IMR-90 (cell line): Measurements from ENCODE around the gene SMC4.

Experiments
- BHLHE40 ChIP-seq: fragments of 150-350 bp; IDR thresholded peaks from 2 replicates; pipeline ENCODE4 v1.6.1; 2016; ENCODE audit warnings: mild to moderate bottlenecking, low read depth, low read length
- CEBPB ChIP-seq: IDR thresholded peaks from 2 replicates; pipeline ENCODE4 v1.6.1; 2012; ENCODE audit warnings: low read depth, low read length, improper control_type of control experiment
- FOS ChIP-seq: fragments of 150-350 bp; IDR thresholded peaks from 2 replicates; pipeline ENCODE4 v1.6.1; 2016; ENCODE audit warnings: low read depth, low read length
- MAFK ChIP-seq: IDR thresholded peaks from 2 replicates; pipeline ENCODE4 v1.6.1; 2012; ENCODE audit warnings: low read depth, low read length, improper control_type of control experiment
- MAZ ChIP-seq: IDR thresholded peaks from 2 replicates; pipeline ENCODE4 v1.6.1; 2012; ENCODE audit warnings: low read depth, mild to moderate bottlenecking, low read length, improper control_type of control experiment, moderate library complexity, borderline replicate concordance
- MXI1 ChIP-seq: IDR thresholded peaks from 2 replicates; pipeline ENCODE4 v1.6.1; 2012; ENCODE audit warnings: low read depth, mild to moderate bottlenecking, low read length, moderate library complexity, borderline replicate concordance
- NFE2L2 ChIP-seq: fragments of 150-350 bp; IDR thresholded peaks from 2 replicates; pipeline ENCODE4 v1.6.1; 2016; ENCODE audit warnings: low read depth, mild to moderate bottlenecking, low read length
- POLR2A ChIP-seq: IDR thresholded peaks from 2 replicates; pipeline ENCODE4 v1.6.1; 2012; ENCODE audit warnings: mild to moderate bottlenecking, low read depth, low read length
- RCOR1 ChIP-seq: IDR thresholded peaks from 2 replicates; pipeline ENCODE4 v1.6.1; 2012; ENCODE audit warnings: mild to moderate bottlenecking, low read length, improper control_type of control experiment; ENCODE audit not compliant: insufficient replicate concordance
- RFX5 ChIP-seq: IDR thresholded peaks from 2 replicates; pipeline ENCODE4 v1.8.0; 2012; ENCODE audit warnings: low read depth, mild to moderate bottlenecking, low read length, moderate library complexity
- SMC3 ChIP-seq: fragments of 150-350 bp; IDR thresholded peaks from 2 replicates; pipeline ENCODE4 v1.6.1; 2016; ENCODE audit warnings: low read depth, mild to moderate bottlenecking, antibody characterized with exemption, low read length, moderate library complexity
- TF ChIP-seq, protein P1 (sequence below): conservative IDR thresholded peaks from 2 replicates; pipeline ENCODE4 v1.5.1; 2012; ENCODE audit warnings: mild to moderate bottlenecking, low read depth, low read length, improper control_type of control experiment
- TF ChIP-seq, protein P2 (sequence below): fragments of 150-350 bp; IDR thresholded peaks from 2 replicates; pipeline ENCODE4 v1.6.1; 2017; ENCODE audit warnings: mild to moderate bottlenecking, antibody characterized with exemption, low read length, low read depth

DNA sequence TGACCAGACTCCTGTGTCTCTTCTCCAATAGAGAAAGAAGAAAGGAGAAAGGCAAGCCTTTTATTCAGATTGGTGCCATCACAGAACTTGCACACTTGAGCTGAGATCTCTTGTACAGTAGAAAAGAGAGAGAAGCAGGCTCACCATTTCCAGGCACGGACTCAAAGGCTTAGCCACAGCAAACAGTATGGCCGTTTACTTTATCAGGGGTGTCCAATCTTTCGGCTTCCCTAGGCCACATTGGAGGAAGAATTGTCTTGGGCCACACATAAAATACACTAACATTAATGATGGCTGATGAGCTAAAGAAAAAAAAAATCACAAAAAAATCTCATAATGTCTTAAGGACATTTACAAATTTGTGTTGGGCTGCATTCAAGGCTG, 5.4 kb upstream of the SMC4 start:
- TF ChIP-seq, protein P1, sequence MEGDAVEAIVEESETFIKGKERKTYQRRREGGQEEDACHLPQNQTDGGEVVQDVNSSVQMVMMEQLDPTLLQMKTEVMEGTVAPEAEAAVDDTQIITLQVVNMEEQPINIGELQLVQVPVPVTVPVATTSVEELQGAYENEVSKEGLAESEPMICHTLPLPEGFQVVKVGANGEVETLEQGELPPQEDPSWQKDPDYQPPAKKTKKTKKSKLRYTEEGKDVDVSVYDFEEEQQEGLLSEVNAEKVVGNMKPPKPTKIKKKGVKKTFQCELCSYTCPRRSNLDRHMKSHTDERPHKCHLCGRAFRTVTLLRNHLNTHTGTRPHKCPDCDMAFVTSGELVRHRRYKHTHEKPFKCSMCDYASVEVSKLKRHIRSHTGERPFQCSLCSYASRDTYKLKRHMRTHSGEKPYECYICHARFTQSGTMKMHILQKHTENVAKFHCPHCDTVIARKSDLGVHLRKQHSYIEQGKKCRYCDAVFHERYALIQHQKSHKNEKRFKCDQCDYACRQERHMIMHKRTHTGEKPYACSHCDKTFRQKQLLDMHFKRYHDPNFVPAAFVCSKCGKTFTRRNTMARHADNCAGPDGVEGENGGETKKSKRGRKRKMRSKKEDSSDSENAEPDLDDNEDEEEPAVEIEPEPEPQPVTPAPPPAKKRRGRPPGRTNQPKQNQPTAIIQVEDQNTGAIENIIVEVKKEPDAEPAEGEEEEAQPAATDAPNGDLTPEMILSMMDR: no peak
- TF ChIP-seq POLR2A (no peak), CEBPB (no peak), MAFK (no peak), MAZ (no peak), RFX5 (no peak), SMC3 (no peak), MXI1 (no peak), RCOR1 (no peak), BHLHE40 (no peak), NFE2L2 (no peak), FOS (no peak)
- TF ChIP-seq, protein P2, sequence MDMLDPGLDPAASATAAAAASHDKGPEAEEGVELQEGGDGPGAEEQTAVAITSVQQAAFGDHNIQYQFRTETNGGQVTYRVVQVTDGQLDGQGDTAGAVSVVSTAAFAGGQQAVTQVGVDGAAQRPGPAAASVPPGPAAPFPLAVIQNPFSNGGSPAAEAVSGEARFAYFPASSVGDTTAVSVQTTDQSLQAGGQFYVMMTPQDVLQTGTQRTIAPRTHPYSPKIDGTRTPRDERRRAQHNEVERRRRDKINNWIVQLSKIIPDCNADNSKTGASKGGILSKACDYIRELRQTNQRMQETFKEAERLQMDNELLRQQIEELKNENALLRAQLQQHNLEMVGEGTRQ: no peak
